Measurements from ENCODE around the gene IKZF4. TPM values are rescaled to one million over a fixed set of nuclear protein-coding genes. Genes with fewer than 3 reads are reported as not detected.
"Not testable (repeated sequence)": the region's sequence is repeated elsewhere in the genome, so short reads cannot be mapped to it uniquely, and the experiment has no call there.

Gene IKZF4
- total RNA-seq, 1 experiment from 2014 or later: 13.9 TPM

DNA sequence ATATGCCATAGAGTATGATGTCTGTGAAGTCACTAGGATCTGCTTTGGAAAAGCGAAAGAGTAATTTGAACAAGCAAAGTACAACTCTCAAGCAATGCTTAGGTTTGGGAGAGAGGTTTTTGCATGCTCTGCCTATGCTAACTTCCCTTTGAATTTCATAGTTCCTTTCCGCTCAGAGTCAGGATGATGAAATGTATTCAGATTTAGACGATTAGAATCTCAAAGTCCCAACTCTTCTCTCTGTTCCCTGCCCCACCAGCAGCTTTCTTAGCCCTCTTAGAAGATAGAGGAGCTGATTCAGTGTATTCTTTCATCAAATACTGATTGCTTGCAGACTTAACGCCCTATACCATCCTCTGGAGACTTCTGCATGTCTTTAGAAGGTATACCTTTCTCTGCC lies 35.5 kb upstream of the IKZF4 start:
- Histone ChIP-seq H3K27ac (ENCODE audit: insufficient read length, low read depth, low read length) (no peak overlapping the region), H3K79me1 (ENCODE audit: insufficient read depth, low read depth, low read length, poor library complexity, severe bottlenecking) (no peaks in the 10 kb centered on the region), H3K9ac (ENCODE audit: extremely low read depth, insufficient read length, low read length) (no peak overlapping the region), H2BK15ac (ENCODE audit: low read depth, low read length) (no peak overlapping the region), H2BK5ac (ENCODE audit: insufficient read length, low read length) (no peak overlapping the region), H3K23me2 (ENCODE audit: insufficient read length, low read depth, low read length, poor library complexity, severe bottlenecking) (no peaks in the 10 kb centered on the region), H2AK5ac (ENCODE audit: insufficient read length, low read length) (no peak overlapping the region), H3K4me2 (ENCODE audit: insufficient read depth, insufficient read length, low read length) (no peak overlapping the region), H3K18ac (ENCODE audit: insufficient read length, low read depth, low read length) (no peak overlapping the region), H4K5ac (ENCODE audit: insufficient read length, low read depth, low read length) (no peak overlapping the region), H2AFZ (ENCODE audit: low read length) (no peak overlapping the region), H3K27me3 (ENCODE audit: insufficient read depth, low read length) (no peaks in the 10 kb centered on the region), H3K56ac (ENCODE audit: insufficient read length, low read depth, low read length) (no peak overlapping the region), H2BK120ac (ENCODE audit: low read depth, low read length, poor library complexity, severe bottlenecking) (no peak overlapping the region), H3K79me2 (ENCODE audit: insufficient read depth, low read length) (no peaks in the 10 kb centered on the region), H3K14ac (ENCODE audit: insufficient read depth, low read length) (no peak overlapping the region), H2BK12ac (ENCODE audit: insufficient read length, low read depth, low read length) (no peak overlapping the region), H4K8ac (replicated peaks; ENCODE audit: insufficient read length, low read depth, low read length) (no peak overlapping the region), H3K4ac (ENCODE audit: low read depth, low read length) (no peak overlapping the region), H4K91ac (ENCODE audit: insufficient read length, low read depth, low read length) (no peak overlapping the region), H2BK20ac (ENCODE audit: low read depth, low read length, poor library complexity, severe bottlenecking) (no peak overlapping the region), H3T11ph (ENCODE audit: low read length) (no peak overlapping the region), H3K4me1 (ENCODE audit: insufficient read depth, low read length) (no peaks in the 10 kb centered on the region), H3K9me3 (ENCODE audit: control insufficient read depth, low read depth, low read length) (no peaks in the 10 kb centered on the region), H3K23ac (ENCODE audit: insufficient read length, low read depth, low read length) (no peak overlapping the region), H4K20me1 (ENCODE audit: control insufficient read depth, insufficient read depth, insufficient read length) (no peaks in the 10 kb centered on the region)
- Mint-ChIP-seq H3K4me1 (no peaks in the 10 kb centered on the region), H3K36me3 (ENCODE audit: insufficient read depth in 1 of 3, low read depth in 3 of 3) (peaks cover 23 to 70% (median 65%) of the 10 kb centered on the region in 3 experiments; a peak in 6 of 7 replicates), H3K27me3 (ENCODE audit: low read depth) (no peaks in the 10 kb centered on the region), H3K27ac (peak overlapping the region in 1 of 3 experiments; percentile 39; a peak in 2 of 7 replicates), H3K4me3 (no peak overlapping the region), H3K9me3 (no peaks in the 10 kb centered on the region; a peak in 1 of 5 replicates)
- no CpG with 5 or more reads among the region's 4 CpGs for WGBS (ENCODE audit: extremely low coverage, insufficient read length, low lambda C conversion rate)
- DNase-seq: no peak
- TF ChIP-seq, protein P1, sequence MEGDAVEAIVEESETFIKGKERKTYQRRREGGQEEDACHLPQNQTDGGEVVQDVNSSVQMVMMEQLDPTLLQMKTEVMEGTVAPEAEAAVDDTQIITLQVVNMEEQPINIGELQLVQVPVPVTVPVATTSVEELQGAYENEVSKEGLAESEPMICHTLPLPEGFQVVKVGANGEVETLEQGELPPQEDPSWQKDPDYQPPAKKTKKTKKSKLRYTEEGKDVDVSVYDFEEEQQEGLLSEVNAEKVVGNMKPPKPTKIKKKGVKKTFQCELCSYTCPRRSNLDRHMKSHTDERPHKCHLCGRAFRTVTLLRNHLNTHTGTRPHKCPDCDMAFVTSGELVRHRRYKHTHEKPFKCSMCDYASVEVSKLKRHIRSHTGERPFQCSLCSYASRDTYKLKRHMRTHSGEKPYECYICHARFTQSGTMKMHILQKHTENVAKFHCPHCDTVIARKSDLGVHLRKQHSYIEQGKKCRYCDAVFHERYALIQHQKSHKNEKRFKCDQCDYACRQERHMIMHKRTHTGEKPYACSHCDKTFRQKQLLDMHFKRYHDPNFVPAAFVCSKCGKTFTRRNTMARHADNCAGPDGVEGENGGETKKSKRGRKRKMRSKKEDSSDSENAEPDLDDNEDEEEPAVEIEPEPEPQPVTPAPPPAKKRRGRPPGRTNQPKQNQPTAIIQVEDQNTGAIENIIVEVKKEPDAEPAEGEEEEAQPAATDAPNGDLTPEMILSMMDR (conservative IDR thresholded peaks at IDR 0.05): no peak

DNA sequence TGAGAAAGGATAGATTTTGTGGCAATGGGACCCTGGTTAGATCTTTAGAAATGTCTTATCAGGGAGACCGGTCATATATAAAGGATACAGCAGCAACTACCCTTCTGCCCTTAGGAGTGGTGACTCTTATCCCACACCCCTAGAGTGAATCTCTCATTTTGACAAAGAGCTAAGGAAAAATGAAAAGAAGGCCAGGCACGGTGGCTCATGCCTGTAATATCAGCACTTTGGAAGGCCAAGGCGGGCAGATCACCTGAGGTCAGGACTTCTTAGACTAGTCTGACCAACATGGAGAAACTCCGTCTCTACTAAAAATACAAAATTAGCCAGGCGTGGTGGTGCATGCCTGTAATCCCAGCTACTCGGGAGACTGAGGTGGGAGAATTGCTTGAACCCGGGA lies 34.9 kb upstream of the IKZF4 start:
- H3K18ac ChIP-seq (ENCODE audit: insufficient read length, low read depth, low read length); H2BK120ac ChIP-seq (ENCODE audit: low read depth, low read length, poor library complexity, severe bottlenecking); H3K79me1 ChIP-seq (ENCODE audit: insufficient read depth, low read depth, low read length, poor library complexity, severe bottlenecking); H3K4me1 ChIP-seq (ENCODE audit: insufficient read depth, low read length); H3K23ac ChIP-seq (ENCODE audit: insufficient read length, low read depth, low read length); DNase-seq; H3K9ac ChIP-seq (ENCODE audit: extremely low read depth, insufficient read length, low read length); H3K14ac ChIP-seq (ENCODE audit: insufficient read depth, low read length); H3K4ac ChIP-seq (ENCODE audit: low read depth, low read length); H4K8ac ChIP-seq (replicated peaks; ENCODE audit: insufficient read length, low read depth, low read length); H2BK5ac ChIP-seq (ENCODE audit: insufficient read length, low read length); H3K27me3 Mint-ChIP-seq (ENCODE audit: low read depth); H3K4me2 ChIP-seq (ENCODE audit: insufficient read depth, insufficient read length, low read length); H3T11ph ChIP-seq (ENCODE audit: low read length); H4K5ac ChIP-seq (ENCODE audit: insufficient read length, low read depth, low read length); H2AK5ac ChIP-seq (ENCODE audit: insufficient read length, low read length); H3K4me3 Mint-ChIP-seq; H2AFZ ChIP-seq (ENCODE audit: low read length); H3K9me3 Mint-ChIP-seq; H4K91ac ChIP-seq (ENCODE audit: insufficient read length, low read depth, low read length); H3K9me3 ChIP-seq (ENCODE audit: control insufficient read depth, low read depth, low read length); H2BK12ac ChIP-seq (ENCODE audit: insufficient read length, low read depth, low read length); H3K4me1 Mint-ChIP-seq; H3K56ac ChIP-seq (ENCODE audit: insufficient read length, low read depth, low read length); H2BK20ac ChIP-seq (ENCODE audit: low read depth, low read length, poor library complexity, severe bottlenecking); H4K20me1 ChIP-seq (ENCODE audit: control insufficient read depth, insufficient read depth, insufficient read length); H3K27ac ChIP-seq (ENCODE audit: insufficient read length, low read depth, low read length); H3K79me2 ChIP-seq (ENCODE audit: insufficient read depth, low read length); H3K23me2 ChIP-seq (ENCODE audit: insufficient read length, low read depth, low read length, poor library complexity, severe bottlenecking); H3K27me3 ChIP-seq (ENCODE audit: insufficient read depth, low read length); H2BK15ac ChIP-seq (ENCODE audit: low read depth, low read length): not testable (repeated sequence)
- Mint-ChIP-seq H3K36me3 (ENCODE audit: insufficient read depth in 1 of 3, low read depth in 3 of 3) (peaks cover 29 to 70% (median 65%) of the 10 kb centered on the region in 3 experiments; a peak in 6 of 7 replicates), H3K27ac (peak overlapping the region in 1 of 3 experiments; percentile 39; a peak in 3 of 7 replicates)
- WGBS (ENCODE audit: extremely low coverage, insufficient read length, low lambda C conversion rate): no CpG with 5 or more reads among the region's 7 CpGs
